Fibroblast of skin of scalp (primary cell): ENCODE measurements around the gene GJA1. TPM values are rescaled to one million over a fixed set of nuclear protein-coding genes. Genes with fewer than 3 reads are reported as not detected.
"Not testable (repeated sequence)": the region's sequence is repeated elsewhere in the genome, so short reads cannot be mapped to it uniquely, and the experiment has no call there.

Experiments used
- DNase-seq: peaks from one replicate; pipeline ENCODE4 v3.0.0-alpha.2; 2013
- polyA plus RNA-seq, 2 experiments: library from polyadenylated mRNA; unstranded; fragments of 120-200 nt; gene quantifications; one replicate each; pipeline ENCODE4 v1.2.1, GENCODE V29; 2013; ENCODE audit not compliant: insufficient read length in 2 of 2

The GJA1 gene
- polyA plus RNA-seq (2013, experiment 1 of 2; ENCODE audit: insufficient read length): 319 TPM
- polyA plus RNA-seq (2013, experiment 2 of 2; ENCODE audit: insufficient read length): 326 TPM

DNA sequence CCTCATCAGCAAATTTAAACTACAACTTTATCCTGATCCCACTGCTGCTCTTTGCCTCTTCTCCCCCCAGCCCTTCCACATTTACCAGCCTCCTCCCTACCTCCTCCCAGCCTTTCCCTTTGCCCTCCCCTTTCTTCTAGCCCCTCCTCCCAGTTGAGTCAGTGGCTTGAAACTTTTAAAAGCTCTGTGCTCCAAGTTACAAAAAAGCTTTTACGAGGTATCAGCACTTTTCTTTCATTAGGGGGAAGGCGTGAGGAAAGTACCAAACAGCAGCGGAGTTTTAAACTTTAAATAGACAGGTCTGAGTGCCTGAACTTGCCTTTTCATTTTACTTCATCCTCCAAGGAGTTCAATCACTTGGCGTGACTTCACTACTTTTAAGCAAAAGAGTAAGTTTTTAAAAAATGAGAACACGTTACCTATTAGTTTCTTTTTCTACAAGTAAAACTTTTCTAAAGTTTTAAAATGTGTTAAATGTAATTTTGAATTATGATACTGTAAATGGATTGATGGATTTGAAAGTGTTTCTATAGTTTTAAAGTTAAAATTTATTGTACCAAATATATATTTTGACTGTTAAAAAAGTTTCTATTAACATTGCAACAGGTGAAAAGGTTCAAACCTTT, at the start of gene GJA1:
Gene GJA1 (plus strand): TSS at position 203 of the 626 bp plus-strand sequence. CDS start 11,202 bp downstream, outside the sequence.
- DNase-seq: peak; percentile 94

DNA sequence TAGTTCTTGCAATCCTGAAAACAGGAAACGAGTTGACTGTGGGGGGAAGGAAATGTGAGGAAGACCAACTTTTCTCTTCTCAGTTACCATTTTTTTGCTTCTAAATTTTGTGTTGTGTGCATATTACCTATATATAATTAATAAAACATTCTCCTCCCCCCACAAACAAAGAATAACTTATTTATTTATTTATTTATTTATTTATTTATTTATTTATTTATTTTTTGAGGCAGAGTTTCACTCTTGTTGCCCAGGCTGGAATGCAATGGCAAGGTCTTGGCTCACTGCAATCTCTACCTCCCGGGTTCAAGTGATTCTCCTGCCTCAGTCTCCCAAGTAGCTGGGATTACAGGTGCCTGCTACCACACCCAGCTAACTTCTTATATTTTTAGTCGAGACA, 48.9 kb upstream of the GJA1 start:
- DNase-seq: not testable (repeated sequence)

- no peak for DNase-seq
These were observed 46.0 kb upstream of the GJA1 start for GRCh38 chr6:121389419-121389818.

DNA sequence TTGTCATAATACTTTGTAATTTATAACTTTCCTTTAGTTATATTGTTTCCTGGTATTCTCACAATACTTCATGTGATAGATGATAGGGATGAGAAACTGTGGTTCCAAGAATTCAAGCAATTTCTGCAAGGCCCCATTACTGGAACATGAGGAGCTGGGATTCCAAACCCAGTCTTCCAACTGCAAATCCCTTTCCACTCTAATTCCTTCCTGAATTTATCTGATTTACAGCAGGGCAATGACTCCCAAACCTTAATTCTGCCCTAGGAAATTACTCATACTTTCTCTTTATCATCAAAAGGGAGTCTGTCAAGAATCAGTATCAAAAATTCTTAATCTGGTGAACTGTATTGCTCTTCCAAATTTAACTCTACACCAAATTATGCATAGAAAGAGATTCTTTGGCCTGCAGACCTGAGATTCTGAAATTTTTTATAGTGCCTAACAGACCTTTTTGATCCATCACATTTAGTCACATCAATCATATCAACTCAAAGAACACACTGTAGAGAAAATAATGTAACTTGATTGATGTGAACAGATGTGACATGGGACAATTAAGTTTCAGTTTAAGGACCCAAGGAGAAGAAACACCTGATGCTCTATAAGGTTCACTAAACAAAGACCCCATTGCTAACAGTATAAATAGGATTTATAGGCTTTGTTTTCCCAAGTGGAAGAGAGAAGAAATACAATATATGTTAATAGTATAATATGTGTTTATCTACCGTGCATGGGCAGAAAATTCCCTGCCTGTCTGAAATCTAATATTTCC, 41.5 kb upstream of the GJA1 start:
- no peak for DNase-seq

DNA sequence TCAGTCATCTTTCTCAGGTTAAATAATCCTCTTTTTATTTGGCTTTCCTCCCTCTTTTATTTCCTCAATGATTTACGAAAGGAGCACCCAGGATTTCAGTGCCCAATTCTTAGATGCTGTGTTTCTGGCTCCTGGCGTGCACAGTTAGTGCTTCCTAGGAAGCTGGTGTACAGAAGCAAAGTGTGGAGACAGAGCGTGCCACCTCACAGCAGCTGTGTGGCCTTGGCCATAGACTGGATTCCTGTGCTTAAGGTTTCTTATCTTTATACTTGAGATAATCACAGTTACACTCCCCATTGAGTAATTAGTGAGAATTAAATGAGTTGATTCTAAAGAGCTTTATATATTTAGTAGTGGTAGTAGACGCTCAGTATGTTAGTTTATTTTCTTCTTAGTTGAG, 39.7 kb upstream of the GJA1 start:
- no peak for DNase-seq

DNA sequence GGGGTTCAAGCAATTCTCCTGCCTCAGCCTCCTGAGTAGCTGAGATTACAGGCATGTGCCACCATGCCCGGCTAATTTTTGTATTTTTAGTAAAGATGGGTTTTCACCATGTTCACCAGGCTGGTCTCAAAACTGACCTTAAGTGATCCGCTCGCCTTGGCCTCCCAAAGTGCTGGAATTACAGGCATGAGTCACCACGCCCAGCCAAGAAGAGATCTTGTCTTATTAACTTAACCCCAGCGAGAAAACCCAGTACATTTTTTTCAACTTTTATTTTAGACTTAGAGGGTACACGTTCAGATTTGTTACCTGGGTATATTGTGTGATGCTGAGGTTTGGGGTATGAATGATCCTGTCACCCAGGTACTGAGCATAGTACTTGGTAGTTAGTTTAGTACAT, 38.3 kb upstream of the GJA1 start:
- DNase-seq: not testable (repeated sequence)

DNA sequence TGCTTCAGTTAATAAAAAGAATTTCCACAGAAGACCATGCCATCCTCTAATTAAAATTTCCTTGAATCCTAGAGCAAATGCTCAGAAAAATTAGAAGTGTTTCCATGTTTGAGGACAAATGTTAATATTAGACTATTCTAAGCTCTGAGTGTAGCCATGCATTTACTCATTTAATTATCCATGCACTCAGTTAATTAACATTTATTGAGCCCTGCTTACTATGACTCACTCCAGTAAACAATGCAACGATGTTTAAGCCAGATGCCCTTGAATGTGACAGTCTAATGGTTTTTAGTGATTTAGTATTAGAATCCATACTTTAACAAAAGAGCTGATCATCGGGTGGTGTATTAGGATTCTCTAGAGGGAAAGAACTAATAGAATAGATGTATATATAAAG, 37.3 kb upstream of the GJA1 start:
- DNase-seq: no peak

- DNase-seq: no peak
These were observed 35.5 kb upstream of the GJA1 start for GRCh38 chr6:121399966-121400365.

DNA sequence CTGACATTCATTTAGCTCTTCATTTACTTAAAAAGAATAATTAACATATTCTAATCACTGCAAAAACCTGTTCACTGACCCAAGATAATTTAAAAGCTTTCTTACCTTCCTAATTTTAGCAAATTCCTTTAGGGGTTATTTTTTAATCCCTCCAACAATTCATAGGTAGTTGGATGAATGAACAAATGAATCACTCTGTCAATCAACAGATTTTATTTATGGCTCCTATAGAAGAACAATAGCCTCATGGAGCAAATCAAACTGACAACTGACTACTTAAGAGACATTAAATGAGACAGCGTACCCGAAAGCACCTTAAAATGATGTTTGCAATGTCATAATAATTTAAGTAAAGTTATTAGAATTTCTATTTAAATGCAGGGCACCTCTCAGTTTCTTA, 31.5 kb upstream of the GJA1 start:
- DNase-seq: no peak

- DNase-seq: no peak
These were observed 30.1 kb upstream of the GJA1 start for GRCh38 chr6:121405306-121405705.

DNA sequence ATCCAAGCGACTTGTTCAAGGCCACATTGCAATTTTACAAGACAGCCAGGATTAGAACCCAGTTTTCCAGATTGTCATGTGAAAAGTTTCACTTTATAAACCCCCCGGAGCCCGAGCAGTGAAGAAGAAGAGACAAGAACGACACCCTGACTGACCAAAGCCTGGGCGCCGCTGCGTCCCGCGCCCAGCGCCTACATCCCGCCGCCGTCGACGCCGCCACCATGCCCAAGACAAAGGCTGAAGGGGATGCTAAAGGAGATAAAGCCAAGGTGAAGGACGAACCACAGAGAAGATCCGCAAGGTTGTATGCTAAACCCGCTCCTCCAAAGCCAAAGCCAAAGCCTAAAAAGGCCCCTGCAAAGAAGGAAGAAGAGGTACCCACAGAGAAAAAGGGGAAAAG, 27.1 kb upstream of the GJA1 start:
- no peak for DNase-seq

GRCh38 chr6:121413879-121414278, 21.6 kb upstream of the GJA1 start:
- no peak for DNase-seq

DNA sequence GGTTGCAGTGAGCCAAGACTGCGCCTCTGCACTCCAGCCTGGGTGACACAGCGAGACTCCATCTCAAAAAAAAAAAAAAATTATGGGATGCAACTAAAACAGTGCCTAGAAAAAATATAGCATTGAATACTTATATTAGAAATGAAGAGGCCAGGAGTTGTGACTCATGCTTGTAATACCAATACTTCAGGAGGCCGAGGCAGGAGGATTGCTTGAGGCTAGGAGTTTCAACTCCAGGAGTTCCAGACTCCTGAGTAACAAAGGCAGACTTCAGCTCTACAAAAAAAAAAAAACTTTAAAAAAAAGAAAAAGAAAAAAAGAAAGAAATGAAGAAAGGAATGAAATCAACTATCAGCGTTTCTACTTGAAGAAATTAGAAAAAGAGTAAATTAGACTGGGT, 17.1 kb upstream of the GJA1 start:
- DNase-seq: no peak

GRCh38 chr6:121426686-121427085, 8.8 kb upstream of the GJA1 start:
- DNase-seq: no peak

- no peak for DNase-seq
These were observed 6.3 kb upstream of the GJA1 start for GRCh38 chr6:121428872-121429756.

- DNase-seq: peak; percentile 54
These were observed 4.7 kb upstream of the GJA1 start for GRCh38 chr6:121430514-121431460.

DNA sequence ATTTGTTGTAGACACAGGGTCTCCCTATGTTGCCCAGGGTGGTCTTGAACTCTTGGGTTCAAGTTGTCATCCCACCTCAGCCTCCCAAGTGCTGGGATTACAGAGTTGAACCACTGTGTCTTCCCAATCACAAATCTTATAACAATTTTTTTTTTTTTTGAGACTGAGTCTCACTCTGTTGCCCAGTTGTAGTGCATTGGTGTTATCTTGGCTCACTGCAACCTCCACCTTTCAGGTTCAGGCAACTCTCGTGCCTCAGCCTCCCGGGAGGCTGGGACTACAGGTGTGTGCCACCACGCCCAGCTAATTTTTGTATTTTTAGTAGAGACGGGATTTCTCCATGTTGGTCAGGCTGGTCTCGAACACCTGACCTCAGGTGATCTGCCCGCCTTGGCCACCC, 3.7 kb upstream of the GJA1 start:
- DNase-seq: not testable (repeated sequence)

- DNase-seq: peak; percentile 66
These were observed 1.2 kb upstream of the GJA1 start for GRCh38 chr6:121434037-121434770.

GRCh38 chr6:121436274-121436857, 920 bp downstream of the GJA1 start:
- no peak for DNase-seq

DNA sequence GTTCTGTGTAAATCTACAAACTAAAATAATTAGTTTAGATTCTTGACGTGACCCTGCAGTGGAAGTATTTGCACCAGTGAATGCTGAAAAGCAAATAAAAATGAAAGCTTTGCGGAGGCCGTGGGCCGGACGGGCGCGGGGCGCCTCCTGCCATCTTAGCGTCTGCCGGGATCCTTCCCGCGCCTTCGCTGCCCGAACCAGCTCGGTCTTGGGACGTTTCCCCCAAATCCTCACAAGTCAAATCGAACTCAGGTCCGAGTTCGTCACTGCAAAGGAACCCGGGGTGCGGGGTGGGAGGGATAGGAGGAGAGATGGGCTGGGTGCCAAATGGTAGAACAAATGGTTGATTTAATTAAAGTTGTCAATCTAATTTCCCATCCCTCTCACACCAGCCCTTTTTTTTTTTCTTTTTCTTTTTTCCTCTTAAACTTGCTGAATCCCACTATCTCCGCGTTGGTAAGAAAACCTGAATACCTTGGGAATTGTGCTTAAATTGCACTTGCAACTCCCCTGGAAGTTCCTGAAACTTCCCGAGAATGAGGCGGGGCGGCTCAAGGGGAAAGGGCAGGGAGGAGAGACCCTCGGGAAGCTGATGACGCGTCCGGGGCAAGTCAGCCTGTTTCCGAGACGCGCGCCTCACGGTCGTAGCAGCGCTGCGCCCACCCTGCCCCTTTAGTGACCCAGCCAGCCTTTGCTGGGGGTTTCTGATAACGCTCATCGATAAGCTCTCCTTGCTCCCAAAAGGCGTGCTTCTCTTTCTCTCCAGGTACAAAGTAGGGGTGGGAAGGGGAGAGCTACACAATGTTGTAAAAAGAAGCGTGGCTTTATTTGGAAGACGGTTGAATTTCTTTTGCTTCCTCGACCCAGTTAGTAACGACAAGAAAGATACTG, 1.8 kb downstream of the GJA1 start:
- peak; percentile 72 for DNase-seq
